Tibial nerve (tissue), 4 donors: ENCODE results near the gene CCDC13.

Experiments used
- EP300 ChIP-seq, 2 donors: sonication (generic); formaldehyde crosslinking; IDR thresholded peaks; one replicate each; pipeline ENCODE4 v1.6.1; 2017; ENCODE audit warnings: antibody characterized with exemption in 2 of 2, mild to moderate bottlenecking in 1 of 2
- POLR2A ChIP-seq, 2 donors: fragments of 450-650 bp; IDR thresholded peaks; one replicate each; pipeline ENCODE4 v1.6.1; 2017; ENCODE audit warnings: antibody characterized with exemption in 2 of 2, mild to moderate bottlenecking in 2 of 2, moderate library complexity in 2 of 2
- TF ChIP-seq, protein P1 (sequence below), 5 experiments: fragments of 200-600 bp in 3 of 5; fragments of 450-650 bp in 2 of 5; sonication (generic) in 3 of 5; IDR thresholded peaks; one replicate each; pipeline ENCODE4 v1.5.1; 2016 to 2019; ENCODE audit warnings: antibody characterized with exemption in 5 of 5, mild to moderate bottlenecking in 3 of 5, moderate library complexity in 2 of 5

DNA sequence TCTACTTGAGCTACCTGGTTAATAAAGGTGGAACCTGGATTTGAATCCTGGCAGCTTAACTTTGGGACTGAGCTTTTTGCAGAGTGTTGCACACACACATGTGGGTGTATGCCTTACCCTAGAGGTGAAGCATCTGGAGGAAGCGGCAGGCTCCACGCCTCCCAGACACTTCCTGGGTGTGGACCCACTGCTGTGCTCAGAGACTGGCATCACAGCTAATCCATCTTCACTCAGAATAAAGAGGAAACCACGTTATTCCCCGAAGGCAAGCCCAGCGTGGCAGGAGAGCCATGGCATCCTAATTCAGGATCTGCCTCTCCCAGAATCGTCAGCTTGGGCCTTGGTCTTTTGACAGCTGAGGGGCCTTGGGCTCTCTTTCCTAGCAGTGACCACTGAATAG is 25.5 kb downstream of the CCDC13 start:
- TF ChIP-seq, protein P1, sequence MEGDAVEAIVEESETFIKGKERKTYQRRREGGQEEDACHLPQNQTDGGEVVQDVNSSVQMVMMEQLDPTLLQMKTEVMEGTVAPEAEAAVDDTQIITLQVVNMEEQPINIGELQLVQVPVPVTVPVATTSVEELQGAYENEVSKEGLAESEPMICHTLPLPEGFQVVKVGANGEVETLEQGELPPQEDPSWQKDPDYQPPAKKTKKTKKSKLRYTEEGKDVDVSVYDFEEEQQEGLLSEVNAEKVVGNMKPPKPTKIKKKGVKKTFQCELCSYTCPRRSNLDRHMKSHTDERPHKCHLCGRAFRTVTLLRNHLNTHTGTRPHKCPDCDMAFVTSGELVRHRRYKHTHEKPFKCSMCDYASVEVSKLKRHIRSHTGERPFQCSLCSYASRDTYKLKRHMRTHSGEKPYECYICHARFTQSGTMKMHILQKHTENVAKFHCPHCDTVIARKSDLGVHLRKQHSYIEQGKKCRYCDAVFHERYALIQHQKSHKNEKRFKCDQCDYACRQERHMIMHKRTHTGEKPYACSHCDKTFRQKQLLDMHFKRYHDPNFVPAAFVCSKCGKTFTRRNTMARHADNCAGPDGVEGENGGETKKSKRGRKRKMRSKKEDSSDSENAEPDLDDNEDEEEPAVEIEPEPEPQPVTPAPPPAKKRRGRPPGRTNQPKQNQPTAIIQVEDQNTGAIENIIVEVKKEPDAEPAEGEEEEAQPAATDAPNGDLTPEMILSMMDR (IDR thresholded peaks at IDR 0.05) = no peak
- TF ChIP-seq POLR2A (IDR thresholded peaks at IDR 0.05) = no peak
- TF ChIP-seq EP300 (IDR thresholded peaks at IDR 0.05) = no peak
